Stimulated activated naive CD4-positive, alpha-beta T cell (primary cell): Measurements from ENCODE around the gene GSE1.

Source experiments
- DNase-seq, 6 experiments: peaks; one replicate each; lab custom pipeline; 2025; lab: John Stamatoyannopoulos, UW

GSE1 gene

DNA sequence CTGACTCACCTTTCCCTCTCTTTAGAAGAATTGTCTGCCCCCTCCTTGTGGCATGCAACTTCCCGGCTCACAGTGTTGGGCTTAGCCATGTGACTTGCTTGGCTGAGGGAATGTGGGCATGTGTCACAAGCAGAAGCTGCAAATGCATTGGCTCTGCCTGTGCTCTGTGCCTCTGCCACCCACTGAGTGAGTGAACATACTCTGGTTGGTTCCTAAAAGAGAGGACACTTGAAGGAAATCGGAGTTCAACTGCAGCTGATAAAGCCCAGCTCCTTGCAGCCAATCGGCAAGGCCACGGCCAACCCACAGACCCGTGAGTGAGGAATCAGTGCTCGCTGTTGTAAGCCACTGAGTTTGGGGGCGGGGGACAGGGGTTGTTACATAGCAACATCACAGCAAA, 86.5 kb downstream of the GSE1 start:
- no peak for DNase-seq

DNA sequence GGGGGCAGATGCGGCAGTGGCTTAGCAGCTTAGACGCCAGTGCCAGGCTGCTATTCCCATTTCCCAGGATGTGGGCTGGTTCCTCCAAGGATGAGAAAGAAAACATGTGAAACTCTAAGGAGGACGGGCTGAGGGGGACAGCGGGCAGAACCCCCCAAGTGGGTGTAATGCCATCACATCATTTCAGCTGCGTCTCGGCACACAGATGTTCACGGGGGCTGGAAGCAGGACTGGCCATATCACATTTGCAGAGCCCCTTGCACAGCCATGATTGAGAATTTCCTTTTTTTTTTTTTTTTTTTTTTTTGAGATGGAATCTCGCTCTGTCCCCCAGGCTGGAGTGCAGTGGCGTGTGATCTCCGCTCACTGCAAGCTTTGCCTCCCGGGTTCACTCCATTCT, 90.9 kb downstream of the GSE1 start:
- no peak for DNase-seq

DNA sequence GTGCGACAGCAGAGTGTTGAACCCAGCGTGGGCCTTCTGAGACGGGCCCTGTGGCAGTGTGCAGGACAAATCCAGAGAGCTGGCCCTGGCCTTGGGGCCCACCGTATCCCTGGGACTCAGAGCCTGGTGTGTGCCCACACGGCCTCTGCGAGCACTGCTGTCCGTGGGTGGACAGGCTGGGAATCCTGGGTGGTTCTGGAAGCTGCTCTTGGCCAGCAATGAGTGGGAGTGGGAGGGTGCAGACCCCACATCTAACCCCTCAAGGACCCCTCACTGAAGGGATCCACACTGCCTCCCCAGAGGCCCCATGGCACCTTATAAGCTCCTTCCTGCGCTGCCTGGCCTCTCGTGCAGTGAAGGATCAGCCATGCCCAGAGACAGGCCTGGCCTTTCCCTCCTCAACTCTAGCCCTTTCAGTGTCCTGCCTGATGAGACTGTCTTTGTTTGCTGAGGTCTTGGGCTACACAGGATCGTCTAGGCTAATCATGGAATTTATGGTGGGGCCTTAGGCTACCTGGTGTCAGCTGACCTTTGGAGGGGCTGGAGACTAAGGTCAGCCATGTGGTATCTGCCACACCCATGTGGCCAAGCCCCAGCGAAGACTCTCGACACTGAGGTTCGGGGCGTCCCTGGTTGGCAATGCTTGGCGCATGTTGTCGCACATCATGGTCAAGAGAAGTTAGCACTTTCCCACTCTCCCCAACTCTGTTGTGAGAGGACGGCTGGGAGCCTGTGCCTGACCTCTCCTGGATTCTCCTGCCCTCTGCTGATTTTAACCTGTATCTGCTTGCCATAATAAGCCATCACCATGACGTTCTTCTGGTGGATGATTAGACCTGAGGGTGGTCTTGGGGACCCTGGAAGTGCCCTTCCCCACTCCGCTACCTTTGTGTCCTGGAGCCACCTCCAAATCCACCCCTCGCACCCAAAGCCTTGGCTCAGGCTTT, 92.1 kb downstream of the GSE1 start:
- no peak for DNase-seq

DNA sequence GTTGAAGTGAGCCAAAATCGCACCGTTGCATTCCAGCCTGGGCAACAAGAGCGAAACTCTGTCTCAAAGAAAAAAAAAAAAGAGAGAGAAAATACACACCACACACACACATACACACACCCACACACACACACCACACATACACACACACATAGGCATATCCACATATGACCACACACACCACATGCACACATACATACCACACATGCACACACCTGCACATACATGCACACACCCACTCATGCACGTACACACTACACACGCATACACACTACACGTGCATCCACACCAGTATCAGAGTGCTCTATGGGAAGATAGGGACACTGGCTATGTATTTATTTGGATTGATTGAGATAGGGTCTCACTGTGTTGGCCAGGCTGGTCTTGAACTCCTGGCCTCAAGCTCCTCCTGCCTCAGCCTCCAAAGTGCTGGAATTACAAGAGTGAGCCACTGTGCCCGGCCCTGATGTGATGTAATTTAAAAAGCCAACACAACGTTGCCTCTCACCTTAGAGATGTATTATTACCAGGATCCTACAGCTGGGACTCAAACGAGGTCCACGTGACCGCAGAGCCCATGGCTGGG, 93.4 kb downstream of the GSE1 start:
- DNase-seq, result no peak

DNA sequence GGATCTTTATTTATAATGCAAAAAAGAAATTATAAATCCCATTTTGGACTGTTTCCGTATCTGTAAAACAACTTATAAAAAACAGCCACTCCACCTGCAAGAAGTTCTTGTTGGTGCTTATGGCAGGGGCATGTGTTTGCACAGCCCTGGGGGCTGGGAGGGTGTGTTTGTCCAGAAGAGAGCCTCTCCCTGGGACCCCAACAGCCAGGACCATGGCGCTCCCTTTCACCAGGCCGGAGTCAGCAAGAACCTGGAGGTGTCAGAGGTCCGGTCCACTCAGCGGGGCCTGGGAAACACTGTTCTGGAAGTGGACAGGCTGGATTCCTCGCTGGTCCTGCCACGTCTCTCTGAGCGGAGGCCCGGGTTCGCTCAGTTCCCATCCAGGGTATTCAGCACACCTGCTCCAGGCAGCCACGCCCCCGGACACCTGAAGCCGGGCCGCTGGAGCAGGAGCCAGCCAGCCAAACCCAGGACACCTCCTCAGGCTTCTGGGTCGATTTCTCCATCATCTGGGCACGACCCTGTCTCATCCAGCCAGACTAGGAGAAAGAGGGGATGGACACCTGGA, 94.5 kb downstream of the GSE1 start:
- DNase-seq, result no peak

DNA sequence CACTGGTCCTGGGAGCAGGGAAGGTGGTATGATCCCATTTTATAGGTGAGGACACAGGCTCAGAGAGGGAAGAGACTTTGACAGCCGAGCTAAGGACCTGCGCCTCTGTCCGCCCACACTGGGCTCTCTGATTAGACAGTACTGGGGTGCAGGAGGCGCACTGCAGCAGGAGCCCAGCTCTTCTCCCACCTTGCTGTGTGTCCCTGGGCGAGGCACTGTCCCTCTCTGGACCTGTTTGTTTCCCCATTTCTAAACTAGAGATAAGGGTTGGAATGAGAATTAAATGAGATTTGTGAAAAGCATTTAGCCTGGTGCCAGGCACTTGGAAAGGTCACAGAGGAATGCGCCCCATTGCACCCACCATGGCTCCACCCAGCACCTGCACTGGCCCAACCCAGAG, 95.2 kb downstream of the GSE1 start:
- DNase-seq, result no peak

DNA sequence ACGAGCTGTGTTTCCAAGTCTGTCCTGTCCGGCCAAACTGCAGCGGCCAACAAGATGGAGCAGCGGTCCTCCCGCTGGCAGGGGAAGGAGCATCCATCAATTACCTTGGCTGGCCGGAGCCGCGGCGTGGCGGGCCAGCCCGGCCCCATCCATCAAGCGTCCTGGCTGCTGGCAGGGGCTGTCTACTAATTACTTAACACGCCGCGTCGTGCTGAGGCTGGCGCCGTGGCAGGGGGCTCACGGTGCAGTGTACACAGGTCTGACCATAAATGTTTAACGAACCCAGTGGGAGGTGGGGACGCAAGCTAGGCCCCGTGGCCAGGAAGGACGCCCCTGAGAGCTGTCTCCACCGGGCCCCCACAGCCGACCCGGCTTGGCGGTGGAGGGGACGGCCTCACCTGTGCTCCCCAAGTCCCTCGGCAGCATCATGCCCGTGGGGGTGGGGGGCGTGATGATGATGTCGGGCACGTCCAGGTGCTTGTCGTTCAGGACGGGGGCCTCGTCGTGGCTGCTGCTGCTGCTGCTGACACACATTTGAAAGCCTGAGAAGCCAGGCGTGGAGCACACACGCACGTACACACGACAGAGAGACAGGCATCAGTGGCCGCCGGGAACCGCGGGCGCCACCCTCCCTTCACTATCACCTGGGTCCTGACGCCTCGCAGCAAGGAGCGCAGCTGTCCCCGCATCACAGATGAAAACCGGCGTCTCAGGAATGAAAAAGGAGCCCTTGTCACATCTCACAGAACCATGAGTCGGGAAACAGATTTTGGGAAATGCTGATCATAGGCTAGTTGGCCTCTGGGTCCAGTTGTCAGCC, 96.9 kb downstream of the GSE1 start:
- DNase-seq, result no peak

DNA sequence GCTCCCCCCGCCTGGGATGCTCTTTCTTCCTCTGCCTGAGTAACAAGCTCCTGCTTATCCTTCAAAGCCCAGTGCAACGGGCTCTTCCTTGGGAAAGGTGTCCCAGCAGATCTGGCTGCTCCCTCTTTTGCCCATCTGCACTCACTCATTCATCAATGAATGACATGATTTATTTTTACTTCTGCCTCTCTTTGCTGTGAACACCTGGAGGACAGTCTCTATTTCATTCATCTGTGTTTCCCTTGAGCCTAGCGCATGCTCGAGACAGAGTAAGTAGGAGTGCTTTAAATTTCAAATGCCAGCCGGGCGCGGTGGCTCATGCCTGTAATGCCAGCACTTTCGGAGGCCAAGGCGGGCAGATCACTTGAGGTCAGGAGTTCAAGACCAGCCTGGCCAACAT, 97.6 kb downstream of the GSE1 start:
- no peak for DNase-seq

DNA sequence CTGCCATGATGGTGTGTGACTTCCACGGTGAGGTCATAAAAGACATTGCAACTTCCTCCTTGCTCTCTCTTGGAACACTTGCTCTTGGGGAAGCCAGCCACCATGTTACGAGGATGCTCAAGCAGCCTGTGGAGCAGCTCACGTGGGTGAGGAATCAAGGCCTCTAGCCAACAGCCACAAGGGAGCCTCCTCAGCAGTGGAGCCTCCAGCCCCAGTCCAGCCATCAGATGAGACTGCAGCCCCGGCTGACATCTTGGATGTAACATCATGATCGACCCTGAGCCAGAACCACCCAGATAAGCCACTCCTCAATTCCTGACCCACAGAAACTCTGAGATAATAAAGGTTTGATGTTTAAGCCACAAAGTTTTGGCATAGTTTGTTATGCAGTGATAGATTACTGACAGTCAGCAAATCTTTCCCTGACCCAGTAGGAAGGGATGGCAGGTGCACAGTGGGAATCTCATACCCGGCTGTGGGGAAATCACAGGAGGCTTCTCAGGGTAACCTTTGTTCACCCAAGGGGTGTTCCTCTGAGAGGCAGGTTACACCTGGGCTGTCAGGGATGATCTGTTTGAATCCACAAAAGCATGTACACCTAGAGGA, 99.0 kb downstream of the GSE1 start:
- no peak for DNase-seq

DNA sequence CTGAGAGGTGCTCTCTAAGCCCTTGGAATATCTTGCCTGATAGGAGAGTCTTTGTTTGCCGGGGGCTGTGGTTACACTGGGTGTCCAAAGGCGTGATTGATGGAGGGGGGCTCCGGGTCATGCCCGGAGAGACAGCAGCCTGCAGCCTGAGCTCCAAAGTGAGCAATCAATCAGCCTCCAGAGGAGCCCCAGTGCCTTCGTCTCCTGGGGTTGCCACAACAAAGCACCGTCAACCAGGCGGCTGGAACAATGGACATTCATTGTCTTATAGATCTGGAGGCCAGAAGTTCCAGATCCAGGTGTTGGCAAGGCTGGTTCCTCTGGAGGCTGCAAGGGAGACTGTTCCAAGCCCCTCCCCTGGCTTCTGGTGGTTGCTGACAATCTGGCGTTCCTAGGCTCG, 99.7 kb downstream of the GSE1 start:
- no peak for DNase-seq

DNA sequence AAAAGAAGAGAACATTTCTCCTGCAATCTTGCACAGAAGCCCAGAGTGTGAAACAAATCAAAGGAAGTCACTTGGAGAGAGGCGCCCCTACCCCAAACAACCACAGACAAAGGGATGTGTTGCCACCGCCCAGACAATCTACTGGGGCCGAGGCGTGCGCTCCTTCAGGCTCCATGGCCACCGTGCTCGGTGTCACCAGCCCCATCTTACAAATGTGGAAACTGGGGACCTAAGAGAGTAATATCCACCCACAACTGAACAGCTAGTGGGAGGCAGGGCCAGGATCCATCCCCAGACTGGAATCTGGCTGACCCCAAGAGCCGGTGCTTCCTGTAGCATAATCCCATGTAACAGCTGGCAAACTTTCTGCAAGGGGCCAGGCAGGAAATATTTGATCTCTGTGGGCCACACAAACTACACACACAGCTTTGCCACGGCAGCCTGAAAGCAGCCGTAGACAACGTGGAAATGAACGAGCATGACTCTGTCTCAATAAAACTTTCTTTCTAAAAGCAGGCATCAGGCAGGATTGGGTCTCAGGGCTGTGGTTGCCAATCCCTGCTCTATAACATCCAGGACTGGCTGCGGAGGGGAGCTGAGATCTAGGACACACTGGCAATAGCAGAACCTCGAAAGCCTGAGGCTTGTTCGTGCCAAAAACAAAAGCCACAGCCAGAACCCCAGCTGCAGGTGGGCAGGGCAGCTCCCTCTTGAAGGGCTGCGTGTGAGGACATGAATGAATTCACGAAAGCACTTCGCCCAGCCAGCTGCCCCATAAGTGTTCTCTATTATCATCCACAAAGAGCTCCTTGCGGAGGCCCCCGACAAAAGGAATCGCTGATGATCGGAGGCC, 102.3 kb downstream of the GSE1 start:
- no peak for DNase-seq

DNA sequence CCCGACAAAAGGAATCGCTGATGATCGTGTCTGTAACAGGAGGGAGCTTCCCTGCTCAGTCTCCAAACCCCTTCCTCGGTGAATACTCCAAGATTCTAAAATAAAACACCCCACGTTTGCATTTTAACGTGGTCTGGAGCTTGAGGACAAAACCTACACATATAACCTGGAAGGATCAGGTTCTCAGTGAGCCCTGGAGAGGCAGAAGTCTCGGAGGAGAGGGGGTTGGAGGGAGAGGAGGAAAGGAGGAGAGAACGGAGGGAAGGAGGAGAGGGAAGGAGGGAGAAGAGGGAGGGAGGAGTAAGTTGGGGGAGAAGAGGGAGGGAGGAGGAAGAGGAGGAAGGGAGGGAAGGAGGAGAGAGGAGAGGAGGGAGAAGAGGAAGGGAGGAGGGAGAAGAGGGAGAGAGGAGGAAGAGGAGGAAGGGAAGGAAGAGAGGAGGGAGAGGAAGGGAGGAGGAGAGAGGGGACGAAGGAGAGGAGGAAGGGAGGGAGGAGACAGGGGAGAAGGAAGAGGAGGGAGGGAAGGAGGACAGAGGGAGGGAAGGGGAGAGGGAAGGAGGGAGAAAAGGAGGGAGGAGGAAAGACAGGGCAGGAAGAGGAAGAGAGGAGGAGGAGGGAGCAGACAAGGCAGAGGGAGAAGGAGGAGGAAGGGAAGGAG, 103.0 kb downstream of the GSE1 start:
- DNase-seq, result no peak

DNA sequence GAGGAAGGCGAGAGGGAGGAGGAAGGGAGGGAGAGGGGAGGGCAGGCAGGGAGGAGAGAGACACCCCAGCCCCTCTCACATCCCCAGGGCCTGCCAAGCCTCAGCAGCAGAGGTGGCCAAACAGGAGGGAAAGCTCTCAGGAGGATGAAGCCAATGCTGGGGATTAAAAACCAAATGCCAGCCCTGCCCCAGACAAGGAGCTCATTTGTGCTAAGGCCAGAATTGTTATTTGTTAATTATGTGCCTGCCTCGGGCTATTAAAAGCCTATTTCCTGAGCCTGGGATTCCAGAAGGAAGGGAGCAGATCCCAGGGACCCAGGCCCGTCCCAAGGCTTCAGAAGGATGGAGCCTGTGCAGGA, 103.5 kb downstream of the GSE1 start:
- DNase-seq, result no peak

DNA sequence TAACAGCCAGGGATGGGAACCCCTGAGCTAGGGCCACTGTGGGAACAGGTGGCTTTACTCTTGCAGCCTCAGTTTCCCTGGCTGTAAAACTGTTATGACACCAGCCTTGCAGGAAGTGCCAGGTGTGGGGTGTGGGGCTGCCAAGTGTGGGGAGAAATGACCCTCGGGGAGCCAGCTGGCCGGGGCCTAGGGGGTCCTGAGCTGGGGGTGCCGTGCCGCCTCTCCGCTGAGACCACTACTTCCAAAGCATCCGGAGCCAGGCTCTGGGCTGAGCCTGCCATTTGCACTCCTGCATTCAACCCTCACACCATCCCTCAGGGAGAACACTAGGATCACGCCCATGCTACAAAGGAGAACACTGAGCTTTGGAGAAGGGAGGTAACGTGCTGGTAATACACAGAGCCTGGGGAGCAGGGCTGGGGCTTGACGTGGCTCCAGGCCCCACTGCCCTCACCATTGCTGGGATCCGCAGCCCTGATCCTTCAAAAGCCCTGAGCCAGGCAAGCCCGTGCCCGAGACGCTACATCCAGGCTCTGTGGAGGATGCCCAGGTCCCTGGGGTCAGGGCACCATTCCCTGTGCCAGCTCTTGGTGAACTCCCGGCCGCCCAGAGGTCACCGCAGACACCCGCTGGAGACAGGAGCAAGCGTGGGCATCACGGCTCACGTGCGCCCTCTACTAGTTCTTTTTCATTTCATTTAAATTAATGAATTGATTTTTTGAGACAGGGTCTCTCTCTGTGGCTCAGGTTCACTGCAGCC, 104.5 kb downstream of the GSE1 start:
- DNase-seq, result peak; percentile 6 to 68 (median 34)

DNA sequence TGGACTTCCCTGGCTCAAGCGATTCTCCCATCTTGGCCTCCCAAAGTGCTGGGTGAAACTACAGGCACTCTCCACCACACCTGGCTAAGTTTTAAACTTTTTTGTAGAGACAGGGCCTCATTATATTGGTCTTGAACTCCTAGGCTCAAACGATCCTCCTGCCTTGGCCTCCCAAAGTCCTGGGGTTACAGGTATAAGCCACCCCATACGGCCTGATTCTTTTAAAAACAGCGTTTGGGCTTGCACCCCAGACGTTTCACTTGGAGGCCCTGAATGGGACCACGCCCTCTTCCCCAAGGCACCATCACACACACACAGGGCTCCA, 105.0 kb downstream of the GSE1 start:
- no peak for DNase-seq

DNA sequence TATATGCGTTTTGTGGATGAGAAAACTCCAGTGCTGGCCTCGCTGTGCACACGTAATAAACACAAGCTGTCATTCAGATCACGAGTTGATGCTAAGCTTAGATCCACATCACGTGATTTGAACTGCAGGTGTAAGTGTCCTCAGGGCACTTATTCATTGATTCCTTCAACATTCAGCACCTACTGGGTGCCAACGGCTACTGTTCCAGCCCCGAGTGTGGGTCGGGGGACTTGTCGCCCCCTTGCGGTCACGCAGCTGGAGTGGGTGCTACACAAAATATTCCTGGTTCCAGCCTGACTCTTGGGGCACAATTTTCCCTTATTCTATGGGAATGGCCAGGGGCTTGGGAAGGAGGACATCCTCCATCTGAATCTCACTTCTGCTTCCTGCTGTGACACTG, 105.6 kb downstream of the GSE1 start:
- DNase-seq, result no peak

DNA sequence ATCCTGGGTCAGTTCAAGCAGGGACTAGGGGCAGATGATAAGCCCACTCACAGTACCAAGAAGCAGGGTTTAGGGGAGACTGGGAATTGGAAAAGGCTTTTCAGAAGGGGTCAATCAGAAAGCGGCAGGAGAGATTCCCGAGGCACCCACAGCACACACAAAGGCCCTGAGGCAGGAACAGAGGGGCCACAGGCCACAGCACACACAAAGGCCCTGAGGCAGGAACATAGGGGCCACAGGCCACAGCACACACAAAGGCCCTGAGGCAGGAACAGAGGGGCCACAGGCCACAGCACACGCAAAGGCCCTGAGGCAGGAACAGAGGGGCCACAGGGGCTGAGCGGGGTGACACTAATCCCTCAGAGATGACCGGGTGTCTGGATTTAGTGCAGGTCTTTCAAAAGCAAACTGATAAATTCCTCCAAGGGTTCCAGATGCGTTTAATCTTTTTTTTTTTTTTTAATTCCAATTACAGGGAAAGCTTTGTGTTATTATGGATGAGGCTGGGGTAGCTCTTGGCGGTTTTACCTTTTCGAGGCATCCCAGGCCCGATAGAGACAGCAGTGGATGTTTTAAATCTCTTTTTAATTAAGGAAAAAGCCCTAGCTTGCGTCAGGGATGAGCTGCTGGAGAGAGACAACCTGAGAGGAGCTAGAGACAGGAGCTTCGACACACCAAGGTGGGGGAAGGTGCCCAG, 106.6 kb downstream of the GSE1 start:
- DNase-seq, result no peak

DNA sequence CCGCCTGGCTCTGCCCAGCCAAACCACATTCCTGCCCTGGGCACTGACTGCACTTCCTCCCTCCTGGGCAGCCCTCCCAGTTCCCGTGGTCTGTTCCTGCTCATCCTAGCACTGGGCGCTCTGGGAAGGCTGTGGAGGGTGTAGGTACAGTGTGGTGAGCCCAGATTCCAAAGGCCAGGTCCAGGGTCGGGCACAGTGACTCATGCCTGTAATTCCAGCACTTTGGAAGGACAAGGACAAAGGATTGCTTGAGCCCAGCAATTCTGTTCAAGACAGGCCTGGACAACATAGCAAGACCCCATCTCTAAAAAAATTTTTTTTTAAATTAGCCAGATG, 107.1 kb downstream of the GSE1 start:
- no peak for DNase-seq

DNA sequence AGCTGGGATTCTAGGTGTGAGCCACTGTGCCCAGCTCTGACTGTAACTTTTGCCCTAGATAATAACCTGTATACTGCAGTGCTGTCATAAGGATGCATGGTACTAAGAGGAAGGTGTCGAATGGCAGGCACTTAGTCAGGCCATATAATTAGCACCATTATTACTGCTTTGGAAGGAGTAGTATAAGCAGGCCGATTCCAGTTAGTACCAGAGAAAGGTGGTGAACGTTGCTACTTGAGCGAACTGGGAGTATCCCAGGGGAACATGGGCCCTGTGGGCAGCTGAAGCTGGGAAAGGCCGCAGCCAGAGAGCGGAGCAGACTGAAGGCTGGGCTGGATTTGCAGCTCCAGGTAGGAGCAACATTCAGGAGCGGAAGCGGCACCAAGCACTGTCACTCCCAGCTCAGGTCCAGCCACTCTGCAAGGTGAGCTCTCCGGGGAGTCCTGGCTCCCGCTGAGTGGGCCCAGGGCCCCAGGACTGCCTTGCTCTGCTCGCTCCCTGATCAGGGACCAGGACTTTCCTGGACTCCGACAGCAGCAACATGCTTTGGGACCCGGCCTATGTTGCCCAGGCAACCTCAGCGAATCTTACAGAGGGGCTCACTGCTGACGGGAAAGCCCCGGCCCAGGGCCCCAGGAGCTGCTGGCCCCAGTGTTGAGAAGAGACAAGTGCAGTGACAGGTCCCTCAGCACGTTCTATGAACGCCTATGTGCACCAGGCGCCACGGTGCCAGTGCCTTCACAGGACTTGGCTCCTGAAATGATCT, 109.2 kb downstream of the GSE1 start:
- DNase-seq, result no peak
